ENCODE results near the gene MYH3.

GRCh38 chr17:10666906-10667305 is 9.8 kb upstream of the MYH3 start:
- TF ChIP-seq CTCF (IDR thresholded peaks at IDR 0.05; ENCODE audit: low read depth, low read length, poor library complexity, severe bottlenecking) (no peak), EZH2phosphoT487 (IDR thresholded peaks at IDR 0.05; ENCODE audit: borderline replicate concordance, low read length) (no peak)

All from DOHH2 (cell line).